GM12864 (cell line): ENCODE results near the gene EDA.
"Not testable (repeated sequence)": the region's sequence is repeated elsewhere in the genome, so short reads cannot be mapped to it uniquely, and the experiment has no call there.

Source experiments
- DNase-seq: peaks from one replicate; pipeline ENCODE4 v3.0.0-alpha.2; 2011; ENCODE audit warnings: low read depth
- H3K4me3 ChIP-seq: 2 replicates; pipeline ENCODE4 v1.5.1; 2011; ENCODE audit warnings: mild to moderate bottlenecking, low read depth, low read length, control low read depth
- TF ChIP-seq, protein P1 (sequence below): IDR thresholded peaks from 2 replicates; pipeline ENCODE4 v1.5.1; 2011; ENCODE audit warnings: low read depth, mild to moderate bottlenecking, moderate library complexity, low read length, control low read depth, inconsistent platforms; ENCODE audit errors: missing control alignments

EDA gene

GRCh38 chrX:69844636-69845035 is 228.7 kb downstream of the EDA start:
- H3K4me3 ChIP-seq: no peak overlapping the region
- TF ChIP-seq, protein P1, sequence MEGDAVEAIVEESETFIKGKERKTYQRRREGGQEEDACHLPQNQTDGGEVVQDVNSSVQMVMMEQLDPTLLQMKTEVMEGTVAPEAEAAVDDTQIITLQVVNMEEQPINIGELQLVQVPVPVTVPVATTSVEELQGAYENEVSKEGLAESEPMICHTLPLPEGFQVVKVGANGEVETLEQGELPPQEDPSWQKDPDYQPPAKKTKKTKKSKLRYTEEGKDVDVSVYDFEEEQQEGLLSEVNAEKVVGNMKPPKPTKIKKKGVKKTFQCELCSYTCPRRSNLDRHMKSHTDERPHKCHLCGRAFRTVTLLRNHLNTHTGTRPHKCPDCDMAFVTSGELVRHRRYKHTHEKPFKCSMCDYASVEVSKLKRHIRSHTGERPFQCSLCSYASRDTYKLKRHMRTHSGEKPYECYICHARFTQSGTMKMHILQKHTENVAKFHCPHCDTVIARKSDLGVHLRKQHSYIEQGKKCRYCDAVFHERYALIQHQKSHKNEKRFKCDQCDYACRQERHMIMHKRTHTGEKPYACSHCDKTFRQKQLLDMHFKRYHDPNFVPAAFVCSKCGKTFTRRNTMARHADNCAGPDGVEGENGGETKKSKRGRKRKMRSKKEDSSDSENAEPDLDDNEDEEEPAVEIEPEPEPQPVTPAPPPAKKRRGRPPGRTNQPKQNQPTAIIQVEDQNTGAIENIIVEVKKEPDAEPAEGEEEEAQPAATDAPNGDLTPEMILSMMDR: no peak
- DNase-seq: no peak

DNA sequence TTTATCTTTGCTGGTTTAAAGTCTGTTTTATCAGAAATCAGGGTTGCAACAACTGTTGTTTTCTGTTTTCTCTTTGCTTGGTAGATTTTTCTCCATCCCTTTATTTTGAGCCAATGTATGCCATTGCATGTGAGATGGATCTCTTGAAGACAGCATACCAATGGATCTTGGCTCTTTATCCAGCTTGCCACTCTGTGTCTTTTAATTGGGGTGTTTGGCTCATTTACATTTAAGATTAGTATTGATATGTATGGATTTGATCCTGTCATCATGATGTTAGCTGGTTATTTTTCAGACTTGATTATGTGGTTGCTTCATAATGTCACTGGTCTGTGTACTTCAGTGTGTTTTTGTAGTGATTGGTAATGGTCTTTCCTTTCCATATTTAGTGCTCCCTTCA is 244.1 kb downstream of the EDA start:
- H3K4me3 ChIP-seq, DNase-seq: not testable (repeated sequence)

GRCh38 chrX:69876221-69876620 is 260.3 kb downstream of the EDA start:
- no peak for DNase-seq
- H3K4me3 ChIP-seq: no peak overlapping the region
- TF ChIP-seq, protein P1: no peak

- TF ChIP-seq, protein P1: no peak
- no peak for DNase-seq
- H3K4me3 ChIP-seq: no peak overlapping the region
Measured at GRCh38 chrX:69884210-69884609, 268.3 kb downstream of the EDA start.

DNA sequence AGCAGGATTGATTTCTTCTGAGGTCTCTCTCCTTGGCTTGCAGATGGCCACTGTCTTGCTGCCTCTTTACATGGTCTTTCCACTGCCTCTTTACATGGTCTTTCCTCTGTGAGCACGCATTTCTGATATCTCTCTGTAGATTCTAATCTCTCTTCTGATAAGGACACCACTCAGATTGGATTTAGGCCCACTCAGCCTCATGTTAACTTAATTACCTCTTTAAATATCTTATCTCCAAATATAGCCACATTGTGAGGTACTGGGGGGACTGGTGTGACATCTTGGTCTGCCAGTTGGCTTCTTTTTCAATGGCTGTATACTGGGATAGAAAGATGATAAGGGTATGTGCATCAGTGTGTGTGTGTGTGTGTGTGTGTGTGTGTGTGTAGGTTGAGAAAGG is 280.1 kb downstream of the EDA start:
- TF ChIP-seq, protein P1: no peak
- no peak overlapping the region for H3K4me3 ChIP-seq
- DNase-seq: no peak

DNA sequence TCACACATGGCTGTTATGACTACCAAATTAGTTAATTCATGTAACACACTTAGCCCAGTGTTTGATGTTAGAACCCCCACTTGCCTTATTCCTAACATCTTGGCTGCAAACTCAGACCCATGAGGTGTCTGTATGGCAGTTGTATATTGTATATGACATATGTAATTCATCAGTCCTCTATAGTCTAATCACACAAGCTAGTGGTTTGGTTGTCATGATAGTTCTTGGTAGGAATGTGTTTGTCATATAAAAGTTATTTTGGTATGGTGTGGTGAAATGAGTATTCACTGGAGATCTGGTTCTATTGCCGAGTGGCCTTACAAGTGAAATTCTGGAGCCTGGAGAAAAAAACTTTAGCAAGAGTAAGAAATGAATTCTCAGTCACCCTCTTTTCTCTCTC is 284.6 kb downstream of the EDA start:
- H3K4me3 ChIP-seq: no peak overlapping the region
- no peak for DNase-seq
- TF ChIP-seq, protein P1: no peak

- TF ChIP-seq, protein P1: no peak
- no peak for DNase-seq
- H3K4me3 ChIP-seq: no peak overlapping the region
Measured at GRCh38 chrX:69906447-69906846, 290.5 kb downstream of the EDA start.

DNA sequence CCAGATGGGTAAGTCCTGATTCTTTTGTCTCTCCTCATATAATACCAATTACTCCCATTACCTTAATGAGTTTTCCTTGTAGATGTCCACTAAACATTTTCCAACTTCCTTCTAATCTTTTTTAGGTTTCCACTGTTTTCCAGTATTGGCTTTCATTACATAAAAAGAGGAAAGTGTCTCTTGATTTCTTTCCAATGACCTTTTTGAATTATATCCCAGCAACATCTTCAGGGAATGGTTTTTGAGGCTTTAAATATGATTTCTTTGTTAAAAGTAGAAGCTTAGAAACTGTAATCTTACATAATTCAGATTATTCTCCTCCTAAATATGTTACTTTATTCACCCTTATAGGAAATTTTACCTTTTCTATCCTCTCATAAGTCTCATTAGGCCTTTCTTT is 298.9 kb downstream of the EDA start:
- TF ChIP-seq, protein P1: no peak
- H3K4me3 ChIP-seq: no peak overlapping the region
- DNase-seq: no peak
